WTC11 (cell line): ENCODE results near the gene TERT. TPM values are rescaled to one million over a fixed set of nuclear protein-coding genes. Genes with fewer than 3 reads are reported as not detected.

Experiments
- ATAC-seq: fragments of 200-7000 bp; cut with Tn5 transposase; 2 replicates; pipeline ENCODE4 v1.10.0; 2021; ENCODE audit warnings: mild to moderate bottlenecking, moderate library complexity
- CTCF ChIA-PET: fragments of 300-600 bp; sonication (Branson Sonifier 250); formaldehyde crosslinking; loops from one replicate; lab custom pipeline; 2021; ENCODE audit warnings: antibody characterized with exemption; lab: Charles Lee
- POLR2A ChIA-PET: fragments of 350-600 bp; sonication (Branson Sonifier 250); formaldehyde crosslinking; loops from one replicate; lab custom pipeline; 2021; ENCODE audit warnings: antibody characterized with exemption; lab: Charles Lee
- DNase-seq: peaks from one replicate; pipeline ENCODE4 v3.0.0; 2021; ENCODE audit warnings: low spot score
- H3K27ac Mint-ChIP-seq: 2 replicates; pipeline ENCODE4 v1.8.0; 2021; ENCODE audit warnings: mixed read lengths
- H3K27me3 Mint-ChIP-seq: 2 replicates; pipeline ENCODE4 v1.8.0; 2021; ENCODE audit warnings: low read depth, mild to moderate bottlenecking, moderate library complexity, mixed read lengths
- H3K36me3 Mint-ChIP-seq: 2 replicates; pipeline ENCODE4 v1.8.0; 2021; ENCODE audit warnings: mixed read lengths
- H3K4me1 Mint-ChIP-seq: 2 replicates; pipeline ENCODE4 v1.8.0; 2022; ENCODE audit warnings: mixed read lengths
- H3K4me3 Mint-ChIP-seq: 2 replicates; pipeline ENCODE4 v1.8.0; 2021; ENCODE audit warnings: mild to moderate bottlenecking, moderate library complexity, mixed read lengths
- H3K9me3 Mint-ChIP-seq: 2 replicates; pipeline ENCODE4 v1.8.0; 2021; ENCODE audit warnings: mixed read lengths
- CDX4 ChIP-seq: fragments of 250-450 bp; sonication (Bioruptor Pico); IDR thresholded peaks from 2 replicates; pipeline ENCODE4 v1.9.0; 2021; ENCODE audit warnings: moderate library complexity, mild to moderate bottlenecking, inconsistent platforms, borderline replicate concordance
- GABPB1 ChIP-seq: sonication (generic); formaldehyde crosslinking; IDR thresholded peaks from 2 replicates; pipeline ENCODE4 v1.8.1; 2023; ENCODE audit warnings: mild to moderate bottlenecking, missing genetic modification reagents
- JAZF1 ChIP-seq: fragments of 250-450 bp; sonication (Bioruptor Pico); IDR thresholded peaks from 2 replicates; pipeline ENCODE4 v1.9.0; 2021; ENCODE audit warnings: moderate library complexity, mild to moderate bottlenecking, inconsistent platforms
- MAX ChIP-seq: sonication (generic); formaldehyde crosslinking; IDR thresholded peaks from 2 replicates; pipeline ENCODE4 v1.8.0; 2022; ENCODE audit warnings: mild to moderate bottlenecking, missing genetic modification reagents
- OVOL2 ChIP-seq: fragments of 250-450 bp; sonication (Bioruptor Pico); IDR thresholded peaks from 2 replicates; pipeline ENCODE4 v1.9.0; 2021; ENCODE audit warnings: mild to moderate bottlenecking, borderline replicate concordance
- RORB ChIP-seq: fragments of 250-450 bp; sonication (Bioruptor Pico); IDR thresholded peaks from 2 replicates; pipeline ENCODE4 v1.9.0; 2021; ENCODE audit warnings: mild to moderate bottlenecking
- USF1 ChIP-seq: sonication (generic); formaldehyde crosslinking; IDR thresholded peaks from 2 replicates; pipeline ENCODE4 v1.8.0; 2022; ENCODE audit warnings: mild to moderate bottlenecking, missing genetic modification reagents
- ZBTB43 ChIP-seq: sonication (generic); formaldehyde crosslinking; IDR thresholded peaks from 2 replicates; pipeline ENCODE4 v1.8.1; 2023; ENCODE audit warnings: mild to moderate bottlenecking, missing genetic modification reagents
- ZNF232 ChIP-seq: sonication (generic); formaldehyde crosslinking; IDR thresholded peaks from 2 replicates; pipeline ENCODE4 v1.8.0; 2022; ENCODE audit warnings: mild to moderate bottlenecking, missing genetic modification reagents
- ZNF512 ChIP-seq: sonication (generic); formaldehyde crosslinking; IDR thresholded peaks from 2 replicates; pipeline ENCODE4 v1.8.1; 2022; ENCODE audit warnings: missing genetic modification reagents, borderline replicate concordance
- ZNF671 ChIP-seq: fragments of 250-450 bp; sonication (Bioruptor Pico); IDR thresholded peaks from 2 replicates; pipeline ENCODE4 v1.8.0; 2021; ENCODE audit warnings: mild to moderate bottlenecking
- total RNA-seq: library from RNA; stranded (reverse); gene quantifications from 3 replicates; pipeline ENCODE4 v1.2.3, GENCODE V29; 2021
- TF ChIP-seq, protein P1 (sequence below): sonication (generic); formaldehyde crosslinking; conservative IDR thresholded peaks from 2 replicates; pipeline ENCODE4 v1.8.1; 2023; ENCODE audit warnings: mild to moderate bottlenecking, low read depth, missing genetic modification reagents, moderate library complexity
- TF ChIP-seq, protein P2 (sequence below): sonication (generic); formaldehyde crosslinking; IDR thresholded peaks from 2 replicates; pipeline ENCODE4 v1.8.0; 2023; ENCODE audit warnings: missing genetic modification reagents, mild to moderate bottlenecking, borderline replicate concordance
- TF ChIP-seq, protein P3 (sequence below): fragments of 250-450 bp; sonication (Bioruptor Pico); conservative IDR thresholded peaks from 2 replicates; pipeline ENCODE4 v1.9.0; 2021; ENCODE audit warnings: mild to moderate bottlenecking

The TERT gene
- total RNA-seq, 1 experiment from 2014 or later = 42.9 TPM

- DNase-seq (no peak), ATAC-seq (no peak)
- ChIA-PET CTCF (interaction anchor here (0.9 to 3.0 kb wide), 26 partner anchors 9 to 440 kb away, joined by 3 to 23 read pairs (median 4); no protein-coding TSS in a partner anchor), POLR2A (no interaction called here)
- H3K4me3 Mint-ChIP-seq = no peak overlapping the region
- H3K27ac Mint-ChIP-seq = no peak overlapping the region
- H3K4me1 Mint-ChIP-seq = peaks cover 7% of the 10 kb centered on the region; the same call in 1 of the 2 replicates
- H3K27me3 Mint-ChIP-seq = no peaks in the 10 kb centered on the region
- TF ChIP-seq MAX (CRISPR knock-in tag) = no peak
- no peak for TF ChIP-seq CDX4 (CRISPR knock-in tag)
- no peak for TF ChIP-seq OVOL2 (CRISPR knock-in tag)
- TF ChIP-seq ZNF671 = no peak
- TF ChIP-seq GABPB1 (CRISPR knock-in tag) = no peak
- no peak for TF ChIP-seq ZNF512 (CRISPR knock-in tag)
- TF ChIP-seq ZBTB43 (CRISPR knock-in tag) = no peak
- no peak for TF ChIP-seq JAZF1
- TF ChIP-seq, protein P1, sequence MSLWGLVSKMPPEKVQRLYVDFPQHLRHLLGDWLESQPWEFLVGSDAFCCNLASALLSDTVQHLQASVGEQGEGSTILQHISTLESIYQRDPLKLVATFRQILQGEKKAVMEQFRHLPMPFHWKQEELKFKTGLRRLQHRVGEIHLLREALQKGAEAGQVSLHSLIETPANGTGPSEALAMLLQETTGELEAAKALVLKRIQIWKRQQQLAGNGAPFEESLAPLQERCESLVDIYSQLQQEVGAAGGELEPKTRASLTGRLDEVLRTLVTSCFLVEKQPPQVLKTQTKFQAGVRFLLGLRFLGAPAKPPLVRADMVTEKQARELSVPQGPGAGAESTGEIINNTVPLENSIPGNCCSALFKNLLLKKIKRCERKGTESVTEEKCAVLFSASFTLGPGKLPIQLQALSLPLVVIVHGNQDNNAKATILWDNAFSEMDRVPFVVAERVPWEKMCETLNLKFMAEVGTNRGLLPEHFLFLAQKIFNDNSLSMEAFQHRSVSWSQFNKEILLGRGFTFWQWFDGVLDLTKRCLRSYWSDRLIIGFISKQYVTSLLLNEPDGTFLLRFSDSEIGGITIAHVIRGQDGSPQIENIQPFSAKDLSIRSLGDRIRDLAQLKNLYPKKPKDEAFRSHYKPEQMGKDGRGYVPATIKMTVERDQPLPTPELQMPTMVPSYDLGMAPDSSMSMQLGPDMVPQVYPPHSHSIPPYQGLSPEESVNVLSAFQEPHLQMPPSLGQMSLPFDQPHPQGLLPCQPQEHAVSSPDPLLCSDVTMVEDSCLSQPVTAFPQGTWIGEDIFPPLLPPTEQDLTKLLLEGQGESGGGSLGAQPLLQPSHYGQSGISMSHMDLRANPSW (CRISPR knock-in tag) = no peak
- TF ChIP-seq USF1 = no peak
- TF ChIP-seq RORB (CRISPR knock-in tag) = no peak
- TF ChIP-seq, protein P2, sequence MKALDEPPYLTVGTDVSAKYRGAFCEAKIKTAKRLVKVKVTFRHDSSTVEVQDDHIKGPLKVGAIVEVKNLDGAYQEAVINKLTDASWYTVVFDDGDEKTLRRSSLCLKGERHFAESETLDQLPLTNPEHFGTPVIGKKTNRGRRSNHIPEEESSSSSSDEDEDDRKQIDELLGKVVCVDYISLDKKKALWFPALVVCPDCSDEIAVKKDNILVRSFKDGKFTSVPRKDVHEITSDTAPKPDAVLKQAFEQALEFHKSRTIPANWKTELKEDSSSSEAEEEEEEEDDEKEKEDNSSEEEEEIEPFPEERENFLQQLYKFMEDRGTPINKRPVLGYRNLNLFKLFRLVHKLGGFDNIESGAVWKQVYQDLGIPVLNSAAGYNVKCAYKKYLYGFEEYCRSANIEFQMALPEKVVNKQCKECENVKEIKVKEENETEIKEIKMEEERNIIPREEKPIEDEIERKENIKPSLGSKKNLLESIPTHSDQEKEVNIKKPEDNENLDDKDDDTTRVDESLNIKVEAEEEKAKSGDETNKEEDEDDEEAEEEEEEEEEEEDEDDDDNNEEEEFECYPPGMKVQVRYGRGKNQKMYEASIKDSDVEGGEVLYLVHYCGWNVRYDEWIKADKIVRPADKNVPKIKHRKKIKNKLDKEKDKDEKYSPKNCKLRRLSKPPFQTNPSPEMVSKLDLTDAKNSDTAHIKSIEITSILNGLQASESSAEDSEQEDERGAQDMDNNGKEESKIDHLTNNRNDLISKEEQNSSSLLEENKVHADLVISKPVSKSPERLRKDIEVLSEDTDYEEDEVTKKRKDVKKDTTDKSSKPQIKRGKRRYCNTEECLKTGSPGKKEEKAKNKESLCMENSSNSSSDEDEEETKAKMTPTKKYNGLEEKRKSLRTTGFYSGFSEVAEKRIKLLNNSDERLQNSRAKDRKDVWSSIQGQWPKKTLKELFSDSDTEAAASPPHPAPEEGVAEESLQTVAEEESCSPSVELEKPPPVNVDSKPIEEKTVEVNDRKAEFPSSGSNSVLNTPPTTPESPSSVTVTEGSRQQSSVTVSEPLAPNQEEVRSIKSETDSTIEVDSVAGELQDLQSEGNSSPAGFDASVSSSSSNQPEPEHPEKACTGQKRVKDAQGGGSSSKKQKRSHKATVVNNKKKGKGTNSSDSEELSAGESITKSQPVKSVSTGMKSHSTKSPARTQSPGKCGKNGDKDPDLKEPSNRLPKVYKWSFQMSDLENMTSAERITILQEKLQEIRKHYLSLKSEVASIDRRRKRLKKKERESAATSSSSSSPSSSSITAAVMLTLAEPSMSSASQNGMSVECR (CRISPR knock-in tag) = no peak
- TF ChIP-seq, protein P3, sequence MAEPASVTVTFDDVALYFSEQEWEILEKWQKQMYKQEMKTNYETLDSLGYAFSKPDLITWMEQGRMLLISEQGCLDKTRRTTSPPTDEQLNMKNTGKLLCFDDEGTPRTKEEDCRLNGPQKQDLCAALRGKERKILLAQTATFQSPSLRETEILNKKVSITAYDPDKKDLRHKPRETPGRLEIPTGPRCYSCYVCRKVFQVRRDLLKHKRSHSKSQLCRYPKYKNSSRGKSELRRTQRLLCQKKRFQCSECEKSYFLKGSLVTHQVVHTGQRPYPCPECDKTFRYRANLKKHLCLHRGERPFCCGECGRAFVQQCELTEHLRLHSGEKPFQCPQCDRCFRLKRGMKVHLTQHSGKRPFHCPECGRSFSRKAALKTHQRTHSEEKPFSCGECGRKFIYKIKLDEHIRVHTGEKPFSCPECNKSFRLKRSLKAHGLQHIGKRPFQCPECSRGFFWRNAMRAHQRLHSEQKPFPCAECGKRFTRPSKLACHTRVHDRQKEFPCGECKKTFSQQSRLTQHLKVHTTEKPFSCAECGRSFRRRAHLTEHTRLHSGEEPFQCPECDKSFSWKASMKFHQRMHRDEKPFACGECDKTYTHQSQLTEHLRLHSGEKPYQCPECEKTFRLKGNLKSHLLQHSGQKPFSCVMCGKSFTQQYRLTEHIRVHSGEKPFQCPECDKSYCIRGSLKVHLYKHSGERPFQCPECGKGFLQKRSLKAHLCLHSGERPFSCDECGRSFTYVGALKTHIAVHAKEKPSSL (CRISPR knock-in tag) = no peak
- no peak for TF ChIP-seq ZNF232
- H3K36me3 Mint-ChIP-seq = no peaks in the 10 kb centered on the region
- H3K9me3 Mint-ChIP-seq = no peaks in the 10 kb centered on the region
Measured at GRCh38 chr5:1205255-1206180, 89.3 kb downstream of the TERT start.
